ENCODE measurements around the gene CLEC17A. TPM values are rescaled to one million over a fixed set of nuclear protein-coding genes. Genes with fewer than 3 reads are reported as not detected.

Gene CLEC17A
- total and polyA plus RNA-seq, 2 of the 13 experiments (the other 11 are each of a cell fraction or from before 2014, with no cell fraction given), result not detected

- TF ChIP-seq ZNF770 (CRISPR knock-in tag; IDR thresholded peaks at IDR 0.05) (0 out of 2 replicates have a peak, but pooled peaks have one; percentile 50), ZNF850 (CRISPR knock-in tag; conservative IDR thresholded peaks at IDR 0.05) (no peak), ZNF224 (CRISPR knock-in tag; IDR thresholded peaks at IDR 0.05) (peak; percentile 70; the same call in 1 of the 2 replicates), ZNF879 (CRISPR knock-in tag; IDR thresholded peaks at IDR 0.05) (no peak), MLXIP (CRISPR knock-in tag; IDR thresholded peaks at IDR 0.05; ENCODE audit: borderline replicate concordance) (no peak), FOXC1 (CRISPR knock-in tag; IDR thresholded peaks at IDR 0.05; ENCODE audit: borderline replicate concordance) (peak; percentile 58; the same call in 1 of the 2 replicates), DR1 (CRISPR knock-in tag; IDR thresholded peaks at IDR 0.05) (peak; percentile 58), JARID2 (CRISPR knock-in tag; IDR thresholded peaks at IDR 0.05; ENCODE audit: insufficient replicate concordance) (peak; percentile 83), ZBTB39 (CRISPR knock-in tag; IDR thresholded peaks at IDR 0.05) (no peak), GLI4 (CRISPR knock-in tag; IDR thresholded peaks at IDR 0.05; ENCODE audit: borderline replicate concordance) (peak; percentile 67; the same call in 1 of the 2 replicates), HOXA5 (CRISPR knock-in tag; IDR thresholded peaks at IDR 0.05) (peak; percentile 86), ELK4 (CRISPR knock-in tag; IDR thresholded peaks at IDR 0.05; ENCODE audit: borderline replicate concordance) (no peak)
- TF ChIP-seq, protein P1, sequence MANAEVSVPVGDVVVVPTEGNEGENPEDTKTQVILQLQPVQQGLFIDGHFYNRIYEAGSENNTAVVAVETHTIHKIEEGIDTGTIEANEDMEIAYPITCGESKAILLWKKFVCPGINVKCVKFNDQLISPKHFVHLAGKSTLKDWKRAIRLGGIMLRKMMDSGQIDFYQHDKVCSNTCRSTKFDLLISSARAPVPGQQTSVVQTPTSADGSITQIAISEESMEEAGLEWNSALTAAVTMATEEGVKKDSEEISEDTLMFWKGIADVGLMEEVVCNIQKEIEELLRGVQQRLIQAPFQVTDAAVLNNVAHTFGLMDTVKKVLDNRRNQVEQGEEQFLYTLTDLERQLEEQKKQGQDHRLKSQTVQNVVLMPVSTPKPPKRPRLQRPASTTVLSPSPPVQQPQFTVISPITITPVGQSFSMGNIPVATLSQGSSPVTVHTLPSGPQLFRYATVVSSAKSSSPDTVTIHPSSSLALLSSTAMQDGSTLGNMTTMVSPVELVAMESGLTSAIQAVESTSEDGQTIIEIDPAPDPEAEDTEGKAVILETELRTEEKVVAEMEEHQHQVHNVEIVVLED (CRISPR knock-in tag; IDR thresholded peaks at IDR 0.05; ENCODE audit: borderline replicate concordance), result peak; percentile 81; the same call in 1 of the 2 replicates
- TF ChIP-seq, protein P2, sequence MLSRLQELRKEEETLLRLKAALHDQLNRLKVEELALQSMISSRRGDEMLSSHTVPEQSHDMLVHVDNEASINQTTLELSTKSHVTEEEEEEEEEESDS (CRISPR knock-in tag; IDR thresholded peaks at IDR 0.05; ENCODE audit: borderline replicate concordance), result 0 out of 2 replicates have a peak, but pooled peaks have one; percentile 77
- TF ChIP-seq, protein P3, sequence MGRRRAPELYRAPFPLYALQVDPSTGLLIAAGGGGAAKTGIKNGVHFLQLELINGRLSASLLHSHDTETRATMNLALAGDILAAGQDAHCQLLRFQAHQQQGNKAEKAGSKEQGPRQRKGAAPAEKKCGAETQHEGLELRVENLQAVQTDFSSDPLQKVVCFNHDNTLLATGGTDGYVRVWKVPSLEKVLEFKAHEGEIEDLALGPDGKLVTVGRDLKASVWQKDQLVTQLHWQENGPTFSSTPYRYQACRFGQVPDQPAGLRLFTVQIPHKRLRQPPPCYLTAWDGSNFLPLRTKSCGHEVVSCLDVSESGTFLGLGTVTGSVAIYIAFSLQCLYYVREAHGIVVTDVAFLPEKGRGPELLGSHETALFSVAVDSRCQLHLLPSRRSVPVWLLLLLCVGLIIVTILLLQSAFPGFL (CRISPR knock-in tag; IDR thresholded peaks at IDR 0.05), result no peak
Measured at GRCh38 chr19:14571695-14572490, 11.0 kb upstream of the CLEC17A start, which contains the start of gene NDUFB7 (continued).
